GM19099 (cell line): ENCODE results near the gene SLC9C2.

Experiments
- POLR2A ChIP-seq: IDR thresholded peaks from 3 replicates; pipeline ENCODE4 v1.6.1; 2011; ENCODE audit warnings: low read depth; ENCODE audit not compliant: insufficient read length; ENCODE audit errors: extremely low read depth

SLC9C2 gene

DNA sequence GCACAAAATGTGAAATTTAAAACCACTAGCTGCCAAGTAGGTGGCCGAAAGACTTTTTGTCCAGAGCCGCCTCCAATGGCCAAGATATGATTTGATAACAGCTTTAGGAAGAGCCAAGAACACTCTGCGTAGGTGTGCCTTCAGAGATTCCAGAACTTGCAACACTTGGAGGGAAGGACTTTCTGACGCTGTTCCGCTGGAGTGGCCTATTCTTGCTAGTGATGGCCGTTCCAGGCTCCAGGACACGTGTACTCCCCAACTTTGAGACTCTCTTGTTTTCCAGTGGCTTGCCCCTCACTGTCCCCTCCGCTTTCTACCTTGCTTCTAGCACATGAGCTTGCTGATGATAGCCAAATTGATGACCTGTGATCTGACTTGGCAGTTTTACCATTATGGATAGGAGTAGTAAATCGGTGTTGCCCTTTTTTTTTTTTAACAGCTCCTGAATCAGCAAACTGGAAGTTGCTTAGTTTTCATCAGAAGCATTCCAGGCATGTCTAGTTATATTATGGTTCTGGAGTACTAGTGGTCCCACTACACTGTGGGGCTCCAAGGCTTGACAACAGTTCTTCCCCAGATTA lies 124.7 kb downstream of the SLC9C2 start:
- TF ChIP-seq POLR2A = no peak

DNA sequence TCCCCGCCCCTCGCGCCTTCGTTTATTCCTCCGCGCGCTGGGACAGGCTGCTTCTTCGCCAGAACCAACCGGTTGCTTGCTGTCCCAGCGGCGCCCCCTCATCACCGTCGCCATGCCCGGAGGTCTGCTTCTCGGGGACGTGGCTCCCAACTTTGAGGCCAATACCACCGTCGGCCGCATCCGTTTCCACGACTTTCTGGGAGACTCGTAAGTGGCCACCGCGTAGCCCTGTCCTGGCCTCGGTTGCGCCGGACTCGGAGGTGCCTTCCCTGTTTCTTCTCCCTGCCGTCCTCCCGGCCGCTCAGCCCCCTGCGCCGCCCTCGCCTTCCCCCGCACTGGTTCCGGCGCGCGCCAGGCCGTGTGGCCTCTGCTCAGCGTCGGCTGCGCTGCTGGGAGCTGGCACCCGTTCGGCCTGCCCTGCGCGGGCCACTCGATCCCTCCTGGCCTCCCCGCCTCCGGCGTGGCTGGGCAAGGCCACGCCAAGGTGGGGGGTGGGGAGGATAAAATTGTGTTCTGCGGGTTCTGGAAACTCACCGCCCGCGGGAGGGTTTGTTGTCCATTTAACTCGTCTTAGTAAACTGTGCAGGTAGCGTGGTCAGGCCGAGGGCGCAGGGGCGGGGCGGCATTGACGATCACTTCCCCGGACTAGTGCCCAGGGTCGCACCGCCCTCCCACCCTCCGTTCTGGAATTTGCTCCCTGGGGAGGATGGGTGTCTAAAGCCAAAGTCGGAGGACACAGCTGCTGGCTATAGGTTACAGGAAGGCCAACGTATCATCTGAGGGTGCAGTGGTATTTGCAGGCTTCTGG lies 125.4 kb downstream of the SLC9C2 start, which contains the start of gene PRDX6:
TSS of gene PRDX6 (plus strand) at position 50 of the 808 bp plus-strand sequence. CDS start at position 113, 63 bp downstream.
- peak; percentile 80 for TF ChIP-seq POLR2A

DNA sequence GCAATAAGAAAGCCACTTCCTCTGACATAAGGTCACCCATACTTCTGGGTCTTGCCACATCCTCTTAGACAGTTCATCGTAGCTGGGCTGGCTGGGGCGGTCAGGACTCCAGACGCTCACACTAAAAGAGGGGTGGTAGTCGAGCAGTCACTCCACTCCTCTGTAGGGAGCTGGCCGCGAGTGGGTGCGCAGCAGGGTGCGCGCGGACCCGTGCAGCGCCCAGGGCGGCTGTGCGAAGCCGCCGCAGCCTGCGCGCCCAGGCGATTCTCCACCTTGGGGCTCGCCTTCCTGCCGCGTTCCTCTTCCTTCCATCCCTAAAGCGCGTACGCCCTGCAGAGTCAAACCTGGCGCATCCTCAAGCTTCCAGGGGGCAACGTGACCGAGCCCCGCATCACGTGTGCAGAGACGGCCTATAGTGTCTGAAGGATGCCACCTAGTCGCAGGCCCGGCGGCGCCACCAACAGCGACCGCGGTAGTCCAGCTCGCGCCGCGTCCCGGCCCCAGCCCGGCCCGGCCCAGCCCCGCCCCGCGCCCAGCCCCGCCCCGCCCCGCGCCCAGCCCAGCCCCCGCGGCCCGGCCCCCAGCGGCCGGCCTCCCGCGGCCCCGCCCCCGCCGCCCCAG lies 126.1 kb downstream of the SLC9C2 start:
- TF ChIP-seq POLR2A = peak; percentile 70

DNA sequence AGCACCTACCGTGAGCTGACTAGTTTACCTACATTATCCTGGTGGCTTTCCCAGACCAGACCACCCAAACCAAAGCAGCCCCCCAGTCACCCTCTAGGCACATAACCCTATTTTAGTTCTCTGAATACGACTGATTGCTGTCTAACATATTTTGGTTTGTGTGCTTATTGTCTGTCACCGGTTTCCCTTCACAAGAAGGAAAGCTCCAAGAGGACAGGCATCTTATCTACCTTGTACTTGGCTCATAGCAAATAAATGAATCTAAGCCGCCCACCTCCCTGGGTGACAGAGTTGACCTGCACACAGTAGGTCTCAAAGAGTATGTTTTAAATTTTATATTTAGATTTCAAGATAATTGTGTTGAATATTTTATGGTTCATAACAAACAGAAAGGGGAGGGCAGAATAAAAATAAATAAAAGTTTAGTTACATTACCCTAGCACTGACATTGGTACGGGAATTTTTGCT lies 126.6 kb downstream of the SLC9C2 start:
- no peak for TF ChIP-seq POLR2A

DNA sequence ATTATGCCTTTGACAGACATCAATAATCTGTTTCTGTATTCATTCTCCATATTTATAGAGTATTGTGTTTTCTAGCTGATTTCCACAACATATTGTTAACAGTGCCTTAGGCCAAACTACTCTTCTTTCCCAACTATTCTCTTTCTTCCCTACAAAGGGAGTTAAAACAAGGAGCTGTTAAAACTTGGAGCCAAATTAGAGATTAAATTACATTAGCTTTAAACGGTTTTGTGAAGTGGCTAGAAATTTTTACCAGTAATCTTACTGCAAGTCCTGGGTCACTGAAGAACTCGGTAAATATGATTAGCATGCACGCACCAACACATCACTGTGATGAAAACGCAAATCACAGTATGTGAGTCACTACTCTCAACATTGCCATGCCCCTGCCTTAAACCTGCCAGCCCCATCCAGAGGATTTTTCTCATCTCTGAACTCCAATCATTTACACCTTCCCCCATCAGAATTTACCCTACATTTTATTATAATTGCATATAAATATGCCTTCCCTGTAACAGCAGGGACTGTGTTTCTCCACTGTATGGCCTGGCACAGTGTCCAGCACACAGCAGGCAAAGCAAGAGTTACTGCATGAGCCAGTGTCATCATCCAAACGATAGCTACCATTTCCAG lies 127.2 kb downstream of the SLC9C2 start:
- no peak for TF ChIP-seq POLR2A

DNA sequence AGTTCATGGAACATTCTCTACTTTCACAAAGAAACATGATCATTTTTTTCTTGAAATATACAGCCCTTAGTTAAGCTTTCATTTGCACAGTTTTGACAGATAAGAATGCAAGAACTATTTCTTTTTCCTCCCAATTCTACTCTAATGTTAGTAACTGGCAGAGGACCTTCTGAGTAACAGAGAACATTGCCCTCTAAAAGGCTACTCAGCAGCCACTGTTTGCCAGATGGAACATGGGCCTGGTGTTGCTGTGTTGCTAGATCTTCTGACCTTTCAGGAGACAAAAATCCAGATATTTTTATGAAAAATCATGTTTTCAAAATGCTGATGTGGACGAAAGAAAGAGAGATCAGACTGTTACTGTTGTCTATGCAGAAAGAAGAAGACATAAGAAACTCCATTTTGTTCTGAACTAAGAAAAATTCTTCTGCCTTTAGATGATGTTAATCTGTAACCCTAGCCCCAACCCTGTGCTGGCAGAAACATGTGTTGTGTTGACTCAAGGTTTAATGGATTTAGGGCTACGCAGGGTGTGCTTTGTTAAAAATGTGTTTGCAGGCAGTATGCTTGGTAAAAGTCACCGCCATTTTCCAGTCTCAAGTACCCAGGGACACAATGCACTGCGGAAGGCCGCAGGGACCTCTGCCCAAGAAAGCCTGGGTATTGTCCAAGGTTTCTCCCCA lies 128.6 kb downstream of the SLC9C2 start:
- no peak for TF ChIP-seq POLR2A

DNA sequence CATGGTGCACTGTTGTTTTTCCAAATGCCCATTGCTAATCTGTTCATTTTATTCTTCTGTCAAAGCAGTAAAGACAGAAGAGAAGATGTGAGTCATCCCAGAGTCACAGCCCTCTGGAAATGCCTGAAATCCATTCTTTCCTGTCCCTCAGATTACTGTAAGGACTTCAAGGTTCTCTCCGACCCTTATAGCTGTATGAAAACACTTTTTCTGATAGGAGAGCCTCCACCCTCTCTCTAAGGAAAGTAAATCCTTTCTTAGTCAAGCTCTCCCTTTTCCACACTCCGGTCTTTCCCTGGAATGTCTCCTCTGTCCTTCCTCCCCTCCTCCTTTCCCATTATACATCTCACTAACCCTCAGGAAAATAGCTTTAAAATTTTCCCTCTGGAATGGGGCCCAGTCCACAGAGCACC lies 129.3 kb downstream of the SLC9C2 start:
- no peak for TF ChIP-seq POLR2A

DNA sequence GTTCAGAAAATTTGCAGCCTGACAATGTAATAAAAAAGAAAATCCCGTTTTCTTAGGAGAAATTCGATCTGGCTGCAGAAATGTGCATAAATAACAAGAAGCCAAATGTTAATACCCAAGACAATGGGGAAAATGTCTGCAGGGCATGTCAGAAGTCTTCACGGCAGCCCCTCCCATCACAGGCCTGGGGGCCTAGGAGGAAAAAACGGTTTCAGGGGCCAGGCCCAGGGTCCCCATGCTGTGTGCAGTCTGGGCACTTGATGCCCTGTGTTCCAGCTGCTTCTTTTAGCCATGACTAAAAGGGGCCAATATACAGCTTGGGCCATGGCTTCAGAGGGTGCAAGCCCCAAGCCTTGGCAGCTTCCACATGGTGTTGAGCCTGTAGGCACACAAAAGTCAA lies 132.3 kb downstream of the SLC9C2 start:
- TF ChIP-seq POLR2A = no peak

DNA sequence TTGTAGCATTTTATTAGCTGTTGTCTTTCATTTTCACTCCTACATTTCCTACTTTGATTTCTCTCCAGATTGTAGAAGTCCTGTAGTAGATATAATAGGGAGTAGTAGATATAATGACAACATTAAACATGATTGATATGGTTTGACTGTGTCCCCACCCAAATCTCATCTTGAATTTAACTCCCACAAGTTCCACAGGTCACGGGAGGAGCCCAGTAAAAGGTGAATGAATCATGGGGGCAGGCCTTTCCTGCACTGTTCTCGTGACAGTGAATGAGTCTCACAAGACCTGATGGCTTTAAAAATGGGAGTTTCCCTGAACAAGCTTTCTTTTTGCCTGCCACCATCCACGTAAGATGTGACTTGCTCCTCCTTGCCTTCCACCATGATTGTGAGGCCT lies 133.2 kb downstream of the SLC9C2 start:
- no peak for TF ChIP-seq POLR2A

DNA sequence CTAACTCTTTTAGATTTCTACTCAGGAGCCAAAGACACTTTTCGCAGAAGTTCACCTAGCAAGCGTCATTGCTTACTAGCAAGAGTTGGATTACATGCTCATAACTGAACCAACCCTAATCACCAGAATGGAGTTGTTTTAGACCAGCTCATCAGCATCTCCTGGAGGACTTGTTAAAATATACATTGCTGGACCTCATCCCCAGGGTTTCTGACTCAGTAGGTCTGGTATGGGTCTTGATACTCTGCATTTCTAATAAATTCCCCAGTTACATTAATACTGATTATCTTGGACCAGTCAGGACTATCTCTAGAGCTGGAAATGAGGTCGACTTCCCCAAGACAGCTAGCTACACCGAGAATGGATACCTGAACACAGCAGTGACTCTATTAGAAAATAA lies 135.4 kb downstream of the SLC9C2 start:
- TF ChIP-seq POLR2A = no peak

DNA sequence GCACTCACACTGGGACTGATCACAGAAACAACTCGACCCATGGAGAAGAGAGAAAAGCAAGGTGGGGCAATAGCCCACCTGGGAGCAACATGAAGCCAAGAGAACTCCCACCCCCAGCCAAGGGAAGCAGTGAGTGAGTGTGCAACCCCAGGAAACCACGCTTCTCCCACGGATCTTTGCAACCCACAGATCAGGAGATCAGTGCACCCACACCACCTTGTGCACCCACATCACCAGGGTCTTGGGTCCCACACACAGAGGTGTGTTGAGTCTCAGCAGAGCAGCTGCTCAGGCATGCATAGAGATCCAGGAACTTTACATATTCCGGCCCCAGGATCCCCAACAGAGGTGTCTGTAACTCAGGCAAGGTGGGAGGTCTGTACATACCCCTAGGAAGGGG lies 143.0 kb downstream of the SLC9C2 start:
- TF ChIP-seq POLR2A = no peak

DNA sequence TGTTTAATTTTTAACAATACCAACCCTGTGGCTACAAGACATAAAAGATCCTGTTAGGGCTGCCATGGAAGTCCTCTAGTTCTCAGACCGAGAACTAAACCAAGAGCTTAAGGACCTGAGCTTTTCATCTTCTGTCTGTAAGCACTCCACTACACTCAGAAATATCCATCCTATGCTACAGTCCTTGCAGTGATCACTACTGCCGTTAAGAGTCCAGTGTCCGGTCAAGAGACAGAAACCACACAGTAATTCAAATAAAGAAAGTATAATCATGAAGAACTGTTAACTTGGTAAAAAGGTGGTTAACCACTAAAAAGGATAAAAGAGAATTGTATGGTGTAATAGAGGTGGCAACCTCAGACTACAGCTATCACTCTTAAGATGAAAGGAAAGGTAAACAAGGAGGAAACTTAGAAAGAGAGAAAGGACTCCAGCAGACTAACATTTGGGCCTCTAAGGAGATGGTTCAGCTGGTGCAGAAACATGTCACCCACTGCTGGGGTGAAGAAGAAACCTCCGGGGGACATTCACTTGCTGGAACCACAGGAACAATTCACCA lies 147.8 kb downstream of the SLC9C2 start:
- no peak for TF ChIP-seq POLR2A

DNA sequence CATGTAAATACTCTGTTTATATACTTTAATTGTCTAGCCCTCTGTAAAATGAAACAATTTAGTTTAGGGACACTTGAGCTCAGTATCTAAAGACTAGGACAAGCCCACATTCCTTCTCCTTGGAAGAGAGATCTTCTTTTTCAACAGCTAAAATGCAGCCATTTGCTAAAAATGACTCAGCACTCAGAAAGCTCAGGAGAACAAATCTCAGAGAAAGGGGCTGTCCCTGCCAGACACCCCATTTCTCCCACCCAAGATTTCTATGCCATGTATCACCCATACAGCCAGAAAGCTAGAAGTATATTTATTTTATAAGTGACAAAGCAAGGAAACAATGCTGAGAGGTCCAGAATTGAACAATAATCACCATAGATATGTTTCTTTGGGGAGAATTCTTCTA lies 148.9 kb downstream of the SLC9C2 start:
- TF ChIP-seq POLR2A = no peak

DNA sequence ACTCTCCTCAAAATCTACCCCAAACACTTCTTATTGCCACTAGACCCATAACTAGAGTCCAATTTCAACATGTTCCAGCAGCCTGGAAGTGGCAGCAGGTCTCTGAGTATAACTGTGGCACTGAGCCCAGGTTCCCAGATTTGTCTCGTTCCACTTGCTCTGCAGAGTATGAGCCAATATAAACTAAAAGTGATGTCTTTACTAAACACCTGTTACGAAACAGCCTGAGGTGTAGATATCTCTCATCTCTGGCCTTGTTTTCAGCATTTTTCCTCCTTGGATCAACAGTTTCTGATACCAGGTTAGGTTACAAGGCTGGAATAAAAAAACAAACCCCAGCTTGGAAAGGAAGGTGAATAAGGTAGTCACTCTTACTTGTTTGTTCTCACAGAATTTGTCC lies 150.9 kb downstream of the SLC9C2 start:
- no peak for TF ChIP-seq POLR2A
